SKM-1 (cell line): ENCODE measurements around the gene TNXB.
"Not testable (repeated sequence)": the region's sequence is repeated elsewhere in the genome, so short reads cannot be mapped to it uniquely, and the experiment has no call there.

Experiments used
- DNase-seq: peaks from one replicate; lab custom pipeline; 2025; ENCODE audit not compliant: unreplicated experiment; lab: John Stamatoyannopoulos, UW

TNXB gene

GRCh38 chr6:32041050-32041321 is 68.2 kb downstream of the TNXB start:
- DNase-seq: not testable (repeated sequence)

- DNase-seq: not testable (repeated sequence)
Measured at GRCh38 chr6:32040299-32041049, 68.7 kb downstream of the TNXB start.

- DNase-seq: not testable (repeated sequence)
Measured at GRCh38 chr6:32039321-32040274, 69.5 kb downstream of the TNXB start.

GRCh38 chr6:32038878-32039277 is 70.3 kb downstream of the TNXB start:
- DNase-seq: not testable (repeated sequence)

GRCh38 chr6:32037598-32038524 is 71.3 kb downstream of the TNXB start, which contains the start of gene CYP21A2:
TSS of gene CYP21A2 (plus strand) at chr6:32038415. CDS start at chr6:32038423, 8 bp downstream.
- not testable (repeated sequence) for DNase-seq

- not testable (repeated sequence) for DNase-seq
Measured at GRCh38 chr6:32037136-32037535, 72.0 kb downstream of the TNXB start.

- DNase-seq: not testable (repeated sequence)
Measured at GRCh38 chr6:32035283-32036013, 73.7 kb downstream of the TNXB start.

- DNase-seq: not testable (repeated sequence)
Measured at GRCh38 chr6:32029553-32029952, 79.6 kb downstream of the TNXB start.

GRCh38 chr6:32028631-32029030 is 80.5 kb downstream of the TNXB start:
- not testable (repeated sequence) for DNase-seq

- not testable (repeated sequence) for DNase-seq
Measured at GRCh38 chr6:32022100-32022499, 87.0 kb downstream of the TNXB start.

- not testable (repeated sequence) for DNase-seq
Measured at GRCh38 chr6:32014547-32014946, 94.6 kb downstream of the TNXB start, which contains the start of gene C4B. TSS of gene C4B (plus strand) at chr6:32014795. CDS start at chr6:32014846, 51 bp downstream.

- not testable (repeated sequence) for DNase-seq
Measured at GRCh38 chr6:32013738-32014137, 95.4 kb downstream of the TNXB start.

- DNase-seq: not testable (repeated sequence)
Measured at GRCh38 chr6:32012941-32013617, 96.1 kb downstream of the TNXB start.

GRCh38 chr6:32010856-32011530 is 98.1 kb downstream of the TNXB start:
- DNase-seq: not testable (repeated sequence)

- not testable (repeated sequence) for DNase-seq
Measured at GRCh38 chr6:32009537-32009936, 99.6 kb downstream of the TNXB start.

GRCh38 chr6:32008616-32009015 is 100.5 kb downstream of the TNXB start:
- not testable (repeated sequence) for DNase-seq

- not testable (repeated sequence) for DNase-seq
Measured at GRCh38 chr6:32008037-32008436, 101.1 kb downstream of the TNXB start.

- not testable (repeated sequence) for DNase-seq
Measured at GRCh38 chr6:32007086-32007485, 102.1 kb downstream of the TNXB start.
